Stimulated activated CD4-positive, alpha-beta T cell treated with anti-CD3 and anti-CD28 coated beads, Interleukin-15, amount 100 ng/mL, for 48 hours (primary cell): Measurements from ENCODE around the gene TUT7.
"Not testable (repeated sequence)": the region's sequence is repeated elsewhere in the genome, so short reads cannot be mapped to it uniquely, and the experiment has no call there.

Experiments
- DNase-seq, 2 donors: peaks; one replicate each; pipeline ENCODE4 v3.0.0-alpha.2; 2020; ENCODE audit warnings: low read depth in 2 of 2

The TUT7 gene

GRCh38 chr9:86304236-86304730, 49.9 kb downstream of the TUT7 start:
- no peak for DNase-seq

GRCh38 chr9:86303316-86303975, 50.8 kb downstream of the TUT7 start:
- peak; percentile 22 to 28 for DNase-seq

DNA sequence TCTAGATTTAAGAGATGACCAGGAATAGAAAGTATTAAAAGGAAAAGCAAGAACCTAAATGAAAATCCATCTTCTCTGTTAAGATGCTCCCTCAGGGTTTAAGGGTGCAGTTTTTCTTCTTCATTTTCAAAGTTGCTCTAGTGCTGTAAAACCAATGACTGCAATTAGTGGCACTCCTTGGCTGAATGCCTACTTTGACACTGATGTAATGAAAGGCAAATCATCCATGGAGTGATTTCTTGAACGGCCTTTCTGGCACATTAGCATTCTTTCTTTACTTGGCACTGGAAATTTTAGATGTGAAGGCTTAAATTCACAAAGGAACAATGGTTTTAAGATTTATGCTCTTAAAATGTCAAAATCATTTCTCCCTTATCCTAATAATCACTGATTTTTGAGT, 52.5 kb downstream of the TUT7 start:
- DNase-seq: no peak

DNA sequence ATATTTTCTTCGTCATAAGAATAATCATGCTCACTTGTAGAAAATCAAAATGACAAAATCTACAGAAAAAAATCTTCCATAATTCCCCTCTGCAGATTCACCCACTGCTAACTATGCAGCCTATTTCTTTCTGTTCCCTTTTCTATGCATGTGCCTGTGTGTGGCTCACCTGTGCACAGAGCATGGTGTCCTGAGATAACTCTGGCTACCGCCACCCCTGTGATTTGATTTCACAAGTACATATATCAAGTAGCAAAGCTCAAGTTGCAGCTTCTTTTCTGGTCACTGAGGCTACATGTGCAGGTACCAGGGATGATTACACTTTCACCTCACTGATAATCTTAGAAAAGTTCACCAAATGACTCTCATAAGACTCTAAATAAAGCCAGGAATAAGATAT, 53.5 kb downstream of the TUT7 start:
- DNase-seq: no peak

DNA sequence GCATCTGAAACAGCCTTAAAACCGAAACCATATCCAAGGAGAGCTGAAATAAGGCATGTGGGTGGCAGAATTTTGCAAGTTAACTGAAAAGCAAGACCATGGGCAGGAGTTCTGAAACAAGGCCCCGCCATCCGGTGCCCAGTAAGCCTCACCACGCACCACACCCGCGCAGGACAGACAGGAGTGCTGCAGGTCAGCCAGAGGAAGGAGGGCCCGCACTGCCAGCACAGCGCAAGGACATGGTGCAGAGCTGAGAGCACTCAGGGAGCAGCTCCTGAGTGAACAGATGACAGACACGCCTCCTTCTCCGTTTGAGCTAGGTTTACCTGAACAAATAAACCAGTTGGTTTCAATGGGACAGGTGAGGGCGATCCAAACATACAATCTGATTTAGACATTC, 55.3 kb downstream of the TUT7 start:
- no peak for DNase-seq

DNA sequence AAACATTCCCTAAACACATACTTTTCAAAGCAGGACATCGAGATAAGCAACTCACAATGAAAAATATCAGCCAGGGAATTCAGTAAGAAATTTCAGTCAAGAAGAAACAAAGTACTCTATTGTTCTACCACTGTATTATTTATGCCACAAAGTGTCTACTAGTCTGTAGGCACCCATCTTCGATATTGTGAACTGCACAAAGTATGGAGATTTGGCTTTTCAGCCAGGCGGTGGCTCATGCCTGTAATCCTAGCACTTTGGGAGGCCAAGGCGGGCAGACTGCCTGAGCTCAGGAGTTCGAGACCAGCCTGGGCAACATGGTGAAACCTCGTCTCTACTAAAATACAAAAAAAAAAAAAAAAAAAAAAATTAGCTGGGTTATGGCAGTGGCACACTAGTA, 63.9 kb downstream of the TUT7 start:
- DNase-seq: not testable (repeated sequence)

DNA sequence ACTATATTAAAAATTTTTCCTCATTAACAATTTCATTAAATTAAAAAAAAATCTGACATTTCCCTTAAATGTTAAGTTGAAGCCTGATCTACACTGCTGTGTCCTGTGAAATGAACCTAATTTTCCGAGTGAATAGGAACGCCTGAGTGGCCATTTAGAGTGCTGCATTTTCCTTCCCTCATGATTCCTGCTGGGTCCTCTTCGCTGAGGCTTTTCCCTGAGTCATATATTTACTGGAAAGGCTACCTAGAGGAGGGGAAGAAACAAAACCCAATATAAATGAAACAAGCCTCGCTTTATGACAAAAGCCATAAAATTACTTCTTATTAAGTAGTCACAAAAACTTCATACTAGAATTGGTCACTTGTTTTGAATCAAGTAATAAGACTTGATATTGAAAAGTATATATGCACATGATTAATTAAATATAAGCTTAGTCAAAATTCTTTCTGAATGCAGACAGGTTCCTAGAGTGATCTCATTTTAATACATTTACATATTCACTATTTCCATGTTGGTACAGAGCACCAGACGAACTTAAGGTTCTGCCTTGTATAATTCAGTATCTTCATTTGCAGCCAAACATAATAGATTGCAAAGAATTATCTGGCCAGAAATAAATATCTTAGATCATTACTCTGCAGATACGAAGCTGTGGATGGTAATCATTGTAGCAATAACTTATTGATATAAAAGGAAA, 65.6 kb downstream of the TUT7 start:
- no peak for DNase-seq

GRCh38 chr9:86287013-86287412, 67.2 kb downstream of the TUT7 start:
- DNase-seq: no peak

GRCh38 chr9:86286278-86286677, 67.9 kb downstream of the TUT7 start:
- DNase-seq: no peak

- DNase-seq: no peak
Measured at GRCh38 chr9:86285261-86285660, 68.9 kb downstream of the TUT7 start.

DNA sequence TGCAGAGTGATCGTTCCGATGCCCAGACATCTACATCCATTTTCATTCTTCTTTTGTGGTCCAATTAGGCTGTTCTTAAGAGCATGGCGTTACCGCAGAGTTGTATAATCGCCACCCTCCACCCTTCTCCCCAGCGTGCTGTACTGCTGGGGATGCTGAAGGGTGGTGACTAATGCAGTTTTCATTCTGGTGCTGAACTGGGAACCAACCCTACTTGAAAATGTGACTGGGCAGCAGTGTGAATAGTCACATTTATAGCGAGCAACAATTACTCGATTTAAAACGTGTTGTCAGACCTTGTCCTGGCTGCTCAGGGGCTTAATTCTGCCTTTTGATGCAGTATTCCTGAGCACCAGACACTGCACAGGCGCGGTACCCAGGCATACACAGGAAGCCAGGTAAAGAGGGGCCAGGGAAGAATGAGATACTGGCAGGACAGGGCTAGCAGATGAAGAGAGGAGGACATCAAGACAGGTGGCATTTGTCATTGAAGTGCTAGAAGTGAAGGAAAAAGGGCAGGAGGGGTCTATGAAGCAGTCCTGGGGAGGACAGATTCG, 71.2 kb downstream of the TUT7 start:
- DNase-seq: no peak

- peak; percentile 93 to 97 for DNase-seq
Measured at GRCh38 chr9:86282077-86282978, 71.9 kb downstream of the TUT7 start, which contains the start of gene ISCA1. Gene ISCA1 (minus strand): TSS chr9:86282538. CDS start chr9:86282458, 80 bp downstream.

- DNase-seq: peak in 1 of 2 donors; percentile 10
Measured at GRCh38 chr9:86281593-86282076, 72.6 kb downstream of the TUT7 start.

DNA sequence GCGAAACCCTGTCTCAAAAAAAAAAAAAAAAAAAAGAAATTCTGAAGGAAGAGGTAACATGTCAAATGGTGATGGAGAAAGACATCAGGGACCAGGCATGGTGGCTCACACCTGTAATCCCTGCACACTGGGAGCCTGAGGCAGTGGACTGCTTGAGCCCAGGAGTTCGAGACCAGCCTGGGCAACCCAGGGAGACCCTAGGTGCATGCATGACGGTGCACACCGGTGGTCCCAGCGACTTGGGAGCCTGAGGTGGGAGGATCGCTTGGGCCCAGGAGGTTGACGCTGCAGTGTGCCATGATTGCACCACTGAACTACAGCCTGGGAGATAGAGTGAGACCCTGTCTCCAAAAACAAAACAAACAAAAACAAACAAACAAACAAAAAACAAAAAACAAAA, 73.6 kb downstream of the TUT7 start:
- no peak for DNase-seq

- DNase-seq: no peak
Measured at GRCh38 chr9:86279839-86280238, 74.4 kb downstream of the TUT7 start.

- no peak for DNase-seq
Measured at GRCh38 chr9:86277072-86277471, 77.1 kb downstream of the TUT7 start.

- DNase-seq: no peak
Measured at GRCh38 chr9:86275962-86276361, 78.2 kb downstream of the TUT7 start.

- DNase-seq: no peak
Measured at GRCh38 chr9:86274821-86275643, 79.2 kb downstream of the TUT7 start.

DNA sequence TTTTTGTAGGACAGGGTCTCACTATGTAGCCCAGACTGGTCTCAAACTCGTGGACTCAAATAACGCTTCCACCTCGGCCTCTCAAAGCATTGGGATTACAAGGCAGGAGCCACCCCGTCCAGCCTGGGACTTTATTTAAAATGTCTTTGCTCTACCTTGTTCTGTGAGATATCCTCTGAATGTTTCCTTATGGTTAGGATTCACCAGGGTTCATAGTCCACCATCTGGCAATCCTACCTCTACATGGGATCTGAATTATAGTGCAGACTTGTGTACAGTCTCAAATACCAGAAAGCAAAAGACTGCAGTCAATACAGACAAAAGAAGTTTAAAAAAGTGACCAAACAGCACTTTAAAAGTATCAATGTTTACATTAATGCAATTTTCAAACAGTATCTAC, 82.0 kb downstream of the TUT7 start:
- DNase-seq: no peak

DNA sequence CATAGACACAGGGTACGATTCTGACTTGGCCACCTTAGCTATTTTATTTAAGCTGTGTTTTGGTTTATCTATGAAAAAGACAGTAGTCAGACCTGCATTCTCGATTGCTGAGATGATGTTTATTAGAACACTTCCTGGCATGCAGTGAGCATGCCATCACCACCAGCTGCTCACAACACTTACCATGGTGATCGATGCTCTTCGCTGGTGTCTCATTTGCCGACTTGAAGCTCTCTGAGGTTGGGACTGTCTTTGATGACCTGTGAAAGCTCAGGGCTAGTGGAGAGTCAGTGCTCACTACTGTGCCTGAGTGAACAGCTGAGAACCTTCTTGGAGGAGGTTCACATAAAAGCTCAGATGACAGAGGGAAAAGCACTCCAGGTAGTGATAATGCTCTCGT, 90.3 kb downstream of the TUT7 start:
- no peak for DNase-seq

GRCh38 chr9:86262492-86262891, 91.7 kb downstream of the TUT7 start:
- DNase-seq: no peak
